T-helper 22 cell (primary cell): ENCODE data around the gene SCO1.

Source experiments
- DNase-seq: peaks from one replicate; pipeline ENCODE4 v3.0.0-alpha.2; 2020; ENCODE audit warnings: low read depth

SCO1 gene

GRCh38 chr17:10652984-10653659 is 44.2 kb downstream of the SCO1 start:
- DNase-seq = no peak

GRCh38 chr17:10651927-10652326 is 45.4 kb downstream of the SCO1 start:
- no peak for DNase-seq

- DNase-seq = no peak
These were observed 47.7 kb downstream of the SCO1 start for GRCh38 chr17:10649602-10650001.

- DNase-seq = no peak
These were observed 48.4 kb downstream of the SCO1 start for GRCh38 chr17:10648956-10649355.

- DNase-seq = no peak
These were observed 49.0 kb downstream of the SCO1 start for GRCh38 chr17:10648381-10648780.

GRCh38 chr17:10646392-10646990 is 50.8 kb downstream of the SCO1 start:
- DNase-seq = peak; percentile 32

- no peak for DNase-seq
These were observed 56.9 kb downstream of the SCO1 start for GRCh38 chr17:10640475-10640874.

- no peak for DNase-seq
These were observed 59.2 kb downstream of the SCO1 start for GRCh38 chr17:10638151-10638550.

GRCh38 chr17:10635290-10635689 is 62.0 kb downstream of the SCO1 start:
- no peak for DNase-seq

- DNase-seq = no peak
These were observed 63.5 kb downstream of the SCO1 start for GRCh38 chr17:10633738-10634379.

GRCh38 chr17:10631701-10632100 is 65.6 kb downstream of the SCO1 start:
- no peak for DNase-seq

- DNase-seq = no peak
These were observed 66.2 kb downstream of the SCO1 start for GRCh38 chr17:10631048-10631700.

GRCh38 chr17:10629706-10630105 is 67.6 kb downstream of the SCO1 start:
- no peak for DNase-seq

- no peak for DNase-seq
These were observed 68.6 kb downstream of the SCO1 start for GRCh38 chr17:10628756-10629155.

GRCh38 chr17:10626390-10626789 is 70.9 kb downstream of the SCO1 start:
- DNase-seq = no peak

GRCh38 chr17:10624969-10625368 is 72.4 kb downstream of the SCO1 start:
- DNase-seq = no peak

- DNase-seq = no peak
These were observed 73.5 kb downstream of the SCO1 start for GRCh38 chr17:10623737-10624338.

- no peak for DNase-seq
These were observed 74.5 kb downstream of the SCO1 start for GRCh38 chr17:10622617-10623485.
